Fibroblast of gingiva (primary cell): ENCODE data around the gene TRIM56.
"Not testable (repeated sequence)": the region's sequence is repeated elsewhere in the genome, so short reads cannot be mapped to it uniquely, and the experiment has no call there.

Source experiments
- DNase-seq: peaks from one replicate; pipeline ENCODE4 v3.0.0-alpha.2; 2011; ENCODE audit warnings: low read depth

TRIM56 gene

GRCh38 chr7:101085162-101085964, at the start of gene TRIM56:
Gene TRIM56, plus strand, starts transcription at chr7:101085481. Its CDS starts 1,832 bp downstream, at chr7:101087313.
- peak; percentile 80 for DNase-seq

GRCh38 chr7:101035941-101036340, 49.3 kb upstream of the TRIM56 start:
- no peak for DNase-seq

- not testable (repeated sequence) for DNase-seq
Observed at GRCh38 chr7:101041283-101041682, 44.0 kb upstream of the TRIM56 start.

- DNase-seq, result peak; percentile 36
Observed at GRCh38 chr7:101058355-101058754, 26.9 kb upstream of the TRIM56 start.

GRCh38 chr7:101059620-101059942, 25.7 kb upstream of the TRIM56 start:
- no peak for DNase-seq

GRCh38 chr7:101060992-101061391, 24.3 kb upstream of the TRIM56 start:
- DNase-seq, result no peak

- not testable (repeated sequence) for DNase-seq
Observed at GRCh38 chr7:101064176-101064550, 21.1 kb upstream of the TRIM56 start.

GRCh38 chr7:101065162-101065561, 20.1 kb upstream of the TRIM56 start:
- not testable (repeated sequence) for DNase-seq

GRCh38 chr7:101066141-101066832, 19.0 kb upstream of the TRIM56 start:
- DNase-seq, result no peak

- DNase-seq, result no peak
Observed at GRCh38 chr7:101066833-101067177, 18.5 kb upstream of the TRIM56 start.

- DNase-seq, result no peak
Observed at GRCh38 chr7:101068401-101068800, 16.9 kb upstream of the TRIM56 start.

GRCh38 chr7:101071362-101072104, 13.7 kb upstream of the TRIM56 start:
- DNase-seq, result not testable (repeated sequence)

- no peak for DNase-seq
Observed at GRCh38 chr7:101075646-101076045, 9.6 kb upstream of the TRIM56 start.

GRCh38 chr7:101076183-101076582, 9.1 kb upstream of the TRIM56 start:
- DNase-seq, result not testable (repeated sequence)

- peak; percentile 41 for DNase-seq
Observed at GRCh38 chr7:101077303-101078086, 7.8 kb upstream of the TRIM56 start.

GRCh38 chr7:101081432-101081831, 3.8 kb upstream of the TRIM56 start:
- no peak for DNase-seq

GRCh38 chr7:101084865-101085161, 468 bp upstream of the TRIM56 start:
- DNase-seq, result no peak

- DNase-seq, result no peak
Observed at GRCh38 chr7:101087334-101088068, 2.2 kb downstream of the TRIM56 start.

- no peak for DNase-seq
Observed at GRCh38 chr7:101088069-101088425, 2.8 kb downstream of the TRIM56 start.

GRCh38 chr7:101088858-101089529, 3.7 kb downstream of the TRIM56 start:
- DNase-seq, result no peak

- DNase-seq, result no peak
Observed at GRCh38 chr7:101089876-101090275, 4.6 kb downstream of the TRIM56 start.
